ENCODE results near the gene SRM. TPM values are rescaled to one million over a fixed set of nuclear protein-coding genes. Genes with fewer than 3 reads are reported as not detected.
"Not testable (repeated sequence)": the region's sequence is repeated elsewhere in the genome, so short reads cannot be mapped to it uniquely, and the experiment has no call there.

The SRM gene
- total RNA-seq = 334 and 346 TPM in 2 replicates

GRCh38 chr1:11059968-11060830, at the start of gene SRM:
SRM (minus strand) TSS chr1:11060018; CDS start chr1:11059943, 75 bp downstream.
- H3K9me3 Mint-ChIP-seq = no peaks in the 10 kb centered on the region
- intact Hi-C loops (cut with micrococcal nuclease) = loop anchor here (2.0 to 5.0 kb wide), 4 partner anchors 23 to 202 kb away; partner anchors contain the start of genes EXOSC10, MTOR and TARDBP
- H3K4me1 Mint-ChIP-seq = peaks cover 31% of the 10 kb centered on the region
- no peaks in the 10 kb centered on the region for H3K27me3 Mint-ChIP-seq
- peaks cover 57% of the 10 kb centered on the region for H3K36me3 Mint-ChIP-seq (ENCODE audit: low read depth)
- peak within 1 kb of the TSS; percentile 98 for H3K4me3 Mint-ChIP-seq
- DNase-seq = peak; percentile 98
- peak within 1 kb of the TSS; percentile 92 for H3K27ac Mint-ChIP-seq

- Mint-ChIP-seq H3K36me3 (ENCODE audit: low read depth) (peaks cover 55% of the 10 kb centered on the region), H3K27me3 (no peaks in the 10 kb centered on the region), H3K4me3 (no peak overlapping the region), H3K27ac (no peak overlapping the region), H3K9me3 (no peaks in the 10 kb centered on the region), H3K4me1 (no peaks in the 10 kb centered on the region)
- intact Hi-C loops (cut with micrococcal nuclease) = no loop called here
- no peak for DNase-seq
Measured at GRCh38 chr1:11109047-11109760, 49.4 kb upstream of the SRM start.

- no peak overlapping the region for H3K4me3 Mint-ChIP-seq
- intact Hi-C loops (cut with micrococcal nuclease) = no loop called here
- no peak for DNase-seq
- H3K9me3 Mint-ChIP-seq = no peaks in the 10 kb centered on the region
- no peak overlapping the region for H3K27ac Mint-ChIP-seq
- peaks cover 48% of the 10 kb centered on the region for H3K36me3 Mint-ChIP-seq (ENCODE audit: low read depth)
- H3K4me1 Mint-ChIP-seq = no peaks in the 10 kb centered on the region
- no peaks in the 10 kb centered on the region for H3K27me3 Mint-ChIP-seq
Measured at GRCh38 chr1:11107599-11107998, 47.8 kb upstream of the SRM start.

- Mint-ChIP-seq H3K36me3 (ENCODE audit: low read depth) (peaks cover 39% of the 10 kb centered on the region), H3K27ac (no peak overlapping the region), H3K4me3 (no peak overlapping the region)
Measured at GRCh38 chr1:11105586-11105985, 45.8 kb upstream of the SRM start.

GRCh38 chr1:11101347-11101746, 41.5 kb upstream of the SRM start:
- Mint-ChIP-seq H3K9me3 (no peaks in the 10 kb centered on the region), H3K4me1 (peaks cover 12% of the 10 kb centered on the region), H3K27me3 (no peaks in the 10 kb centered on the region), H3K36me3 (ENCODE audit: low read depth) (peaks cover 23% of the 10 kb centered on the region), H3K27ac (peak overlapping the region; percentile 67), H3K4me3 (no peak overlapping the region)
- DNase-seq = no peak
- intact Hi-C loops (cut with micrococcal nuclease) = no loop called here

More at GRCh38 chr1:11105586-11105985, 45.8 kb upstream of the SRM start:
- peaks cover 2% of the 10 kb centered on the region for H3K4me1 Mint-ChIP-seq
- H3K9me3 Mint-ChIP-seq = no peaks in the 10 kb centered on the region
- no peak for DNase-seq
- no peaks in the 10 kb centered on the region for H3K27me3 Mint-ChIP-seq
- intact Hi-C loops (cut with micrococcal nuclease) = no loop called here

- H3K27ac Mint-ChIP-seq; H3K4me3 Mint-ChIP-seq; intact Hi-C loops (cut with micrococcal nuclease): not testable (repeated sequence)
Measured at GRCh38 chr1:11100806-11101205, 41.0 kb upstream of the SRM start.

GRCh38 chr1:11100149-11100493, 40.3 kb upstream of the SRM start:
- Mint-ChIP-seq H3K4me1 (peaks cover 12% of the 10 kb centered on the region), H3K4me3 (peak overlapping the region; percentile 99), H3K9me3 (no peaks in the 10 kb centered on the region), H3K27ac (peak overlapping the region; percentile 96), H3K36me3 (ENCODE audit: low read depth) (peaks cover 24% of the 10 kb centered on the region), H3K27me3 (no peaks in the 10 kb centered on the region)
- DNase-seq = no peak
- intact Hi-C loops (cut with micrococcal nuclease) = no loop called here

More at GRCh38 chr1:11100806-11101205, 41.0 kb upstream of the SRM start:
- not testable (repeated sequence) for DNase-seq, H3K27me3 Mint-ChIP-seq, H3K9me3 Mint-ChIP-seq
- peaks cover 22% of the 10 kb centered on the region for H3K36me3 Mint-ChIP-seq (ENCODE audit: low read depth)
- H3K4me1 Mint-ChIP-seq = peaks cover 12% of the 10 kb centered on the region

- intact Hi-C loops (cut with micrococcal nuclease) = loop anchor here (2.0 to 10.0 kb wide), 3 partner anchors 39 to 87 kb away; partner anchors contain the start of genes SRM and TARDBP
- H3K27ac Mint-ChIP-seq = peak within 1 kb of the TSS; percentile 96
- H3K4me1 Mint-ChIP-seq = peaks cover 12% of the 10 kb centered on the region
- peaks cover 22% of the 10 kb centered on the region for H3K36me3 Mint-ChIP-seq (ENCODE audit: low read depth)
- H3K9me3 Mint-ChIP-seq = no peaks in the 10 kb centered on the region
- H3K27me3 Mint-ChIP-seq = no peaks in the 10 kb centered on the region
- H3K4me3 Mint-ChIP-seq = peak within 1 kb of the TSS; percentile 99
- DNase-seq = peak; percentile 99
Measured at GRCh38 chr1:11099310-11100148, 39.7 kb upstream of the SRM start, which contains the start of gene EXOSC10. EXOSC10 (minus strand) TSS chr1:11099869; CDS start chr1:11099831, 38 bp downstream.

- intact Hi-C loops (cut with micrococcal nuclease) = loop anchor here (2.0 to 10.0 kb wide), 3 partner anchors 38 to 87 kb away; partner anchors contain the start of genes SRM and TARDBP
- no peaks in the 10 kb centered on the region for H3K27me3 Mint-ChIP-seq
- no peak for DNase-seq
Measured at GRCh38 chr1:11098931-11099309, 39.1 kb upstream of the SRM start.

GRCh38 chr1:11083784-11084183, 24.0 kb upstream of the SRM start:
- H3K27me3 Mint-ChIP-seq; DNase-seq; intact Hi-C loops (cut with micrococcal nuclease); H3K4me1 Mint-ChIP-seq; H3K9me3 Mint-ChIP-seq; H3K4me3 Mint-ChIP-seq; H3K27ac Mint-ChIP-seq: not testable (repeated sequence)
- H3K36me3 Mint-ChIP-seq (ENCODE audit: low read depth) = peaks cover 56% of the 10 kb centered on the region

More at GRCh38 chr1:11098931-11099309, 39.1 kb upstream of the SRM start:
- Mint-ChIP-seq H3K36me3 (ENCODE audit: low read depth) (peaks cover 22% of the 10 kb centered on the region), H3K4me1 (peaks cover 12% of the 10 kb centered on the region), H3K27ac (peak overlapping the region; percentile 96), H3K4me3 (peak overlapping the region; percentile 99), H3K9me3 (no peaks in the 10 kb centered on the region)

GRCh38 chr1:11080931-11081330, 21.1 kb upstream of the SRM start:
- Mint-ChIP-seq H3K36me3 (ENCODE audit: low read depth) (peaks cover 54% of the 10 kb centered on the region), H3K27me3 (no peaks in the 10 kb centered on the region), H3K9me3 (no peaks in the 10 kb centered on the region), H3K27ac (no peak overlapping the region), H3K4me1 (no peaks in the 10 kb centered on the region), H3K4me3 (no peak overlapping the region)
- no peak for DNase-seq
- intact Hi-C loops (cut with micrococcal nuclease) = no loop called here

- Mint-ChIP-seq H3K4me1 (no peaks in the 10 kb centered on the region), H3K4me3 (no peak overlapping the region), H3K36me3 (ENCODE audit: low read depth) (peaks cover 55% of the 10 kb centered on the region), H3K9me3 (no peaks in the 10 kb centered on the region), H3K27ac (no peak overlapping the region), H3K27me3 (no peaks in the 10 kb centered on the region)
- intact Hi-C loops (cut with micrococcal nuclease) = no loop called here
- no peak for DNase-seq
Measured at GRCh38 chr1:11078631-11079030, 18.8 kb upstream of the SRM start.

- H3K27me3 Mint-ChIP-seq; intact Hi-C loops (cut with micrococcal nuclease); H3K9me3 Mint-ChIP-seq; DNase-seq; H3K27ac Mint-ChIP-seq; H3K4me1 Mint-ChIP-seq; H3K4me3 Mint-ChIP-seq: not testable (repeated sequence)
- peaks cover 60% of the 10 kb centered on the region for H3K36me3 Mint-ChIP-seq (ENCODE audit: low read depth)
Measured at GRCh38 chr1:11073398-11073797, 13.6 kb upstream of the SRM start.

Measured in activated CD4-positive, alpha-beta T cell treated with anti-CD3 and anti-CD28 coated beads, Interleukin-2, amount 10 ng/mL, durations not matched to agents 24 days and 14 days (primary cell).